ENCODE data around the gene MTCL1. TPM values are rescaled to one million over a fixed set of nuclear protein-coding genes. Genes with fewer than 3 reads are reported as not detected.
"Not testable (repeated sequence)": the region's sequence is repeated elsewhere in the genome, so short reads cannot be mapped to it uniquely, and the experiment has no call there.

MTCL1 gene
- total RNA-seq, 1 experiment from 2014 or later = 12.2 TPM

- no peak for DNase-seq (ENCODE audit: low read depth)
Observed at GRCh38 chr18:8744038-8744437, 38.7 kb downstream of the MTCL1 start.

GRCh38 chr18:8744656-8745055 lies 39.3 kb downstream of the MTCL1 start:
- DNase-seq (ENCODE audit: low read depth) = no peak

- no peak for DNase-seq (ENCODE audit: low read depth)
Observed at GRCh38 chr18:8745355-8746014, 40.1 kb downstream of the MTCL1 start.

- peak; percentile 26 for DNase-seq (ENCODE audit: low read depth)
Observed at GRCh38 chr18:8747440-8747937, 42.1 kb downstream of the MTCL1 start.

- no peak for DNase-seq (ENCODE audit: low read depth)
Observed at GRCh38 chr18:8749492-8749891, 44.1 kb downstream of the MTCL1 start.

- peak; percentile 42 for DNase-seq (ENCODE audit: low read depth)
Observed at GRCh38 chr18:8750954-8751415, 45.6 kb downstream of the MTCL1 start.

- DNase-seq (ENCODE audit: low read depth) = no peak
Observed at GRCh38 chr18:8751692-8752091, 46.3 kb downstream of the MTCL1 start.

GRCh38 chr18:8752329-8752728 lies 47.0 kb downstream of the MTCL1 start:
- no peak for DNase-seq (ENCODE audit: low read depth)

- peak; percentile 26 for DNase-seq (ENCODE audit: low read depth)
Observed at GRCh38 chr18:8754995-8755960, 49.9 kb downstream of the MTCL1 start.

- DNase-seq (ENCODE audit: low read depth) = no peak
Observed at GRCh38 chr18:8756571-8756970, 51.2 kb downstream of the MTCL1 start.

- DNase-seq (ENCODE audit: low read depth) = no peak
Observed at GRCh38 chr18:8757396-8757997, 52.1 kb downstream of the MTCL1 start.

- DNase-seq (ENCODE audit: low read depth) = no peak
Observed at GRCh38 chr18:8758466-8758865, 53.1 kb downstream of the MTCL1 start.

GRCh38 chr18:8760984-8761383 lies 55.6 kb downstream of the MTCL1 start:
- DNase-seq (ENCODE audit: low read depth) = no peak

- not testable (repeated sequence) for DNase-seq (ENCODE audit: low read depth)
Observed at GRCh38 chr18:8761535-8761934, 56.2 kb downstream of the MTCL1 start.

- DNase-seq (ENCODE audit: low read depth) = no peak
Observed at GRCh38 chr18:8762968-8763367, 57.6 kb downstream of the MTCL1 start.

GRCh38 chr18:8763611-8764010 lies 58.3 kb downstream of the MTCL1 start:
- peak; percentile 9 for DNase-seq (ENCODE audit: low read depth)

- no peak for DNase-seq (ENCODE audit: low read depth)
Observed at GRCh38 chr18:8765783-8766463, 60.6 kb downstream of the MTCL1 start.

- DNase-seq (ENCODE audit: low read depth) = no peak
Observed at GRCh38 chr18:8766559-8767293, 61.4 kb downstream of the MTCL1 start.

GRCh38 chr18:8767340-8767739 lies 62.0 kb downstream of the MTCL1 start:
- no peak for DNase-seq (ENCODE audit: low read depth)

GRCh38 chr18:8769509-8770095 lies 64.2 kb downstream of the MTCL1 start:
- DNase-seq (ENCODE audit: low read depth) = no peak

- DNase-seq (ENCODE audit: low read depth) = no peak
Observed at GRCh38 chr18:8770657-8771056, 65.3 kb downstream of the MTCL1 start.

Measured in Daoy (cell line).